GM18508 (cell line): ENCODE data around the gene TMEM86A.

Source experiments
- ATAC-seq: cut with Tn5 transposase; IDR thresholded peaks from one replicate; pipeline ENCODE4 v1.9.1; 2021; ENCODE audit warnings: moderate number of reproducible peaks; ENCODE audit not compliant: insufficient read depth, unreplicated experiment

TMEM86A gene

GRCh38 chr11:18749681-18750319, 51.2 kb downstream of the TMEM86A start:
- no peak for ATAC-seq

DNA sequence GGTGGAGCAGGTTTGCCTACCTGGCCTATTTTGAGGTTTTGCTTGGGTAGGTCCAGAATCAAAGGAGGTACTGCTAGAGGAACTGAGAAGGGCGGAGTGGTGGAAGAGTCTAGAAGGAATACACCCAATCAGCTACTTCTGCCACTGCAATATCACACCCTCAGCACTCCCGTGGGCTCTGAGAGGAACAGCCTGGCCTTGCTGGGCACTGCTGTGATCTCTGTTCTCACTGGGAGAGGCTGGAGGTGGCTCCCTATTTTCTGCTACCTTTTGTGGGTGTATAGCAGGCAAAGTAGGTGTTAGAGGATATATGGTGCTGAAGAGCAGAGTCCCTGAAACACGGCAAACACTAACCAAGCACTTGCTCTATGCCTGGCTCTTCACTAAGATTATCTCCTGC, 52.4 kb downstream of the TMEM86A start:
- no peak for ATAC-seq

GRCh38 chr11:18752502-18752901, 53.9 kb downstream of the TMEM86A start:
- ATAC-seq: no peak

DNA sequence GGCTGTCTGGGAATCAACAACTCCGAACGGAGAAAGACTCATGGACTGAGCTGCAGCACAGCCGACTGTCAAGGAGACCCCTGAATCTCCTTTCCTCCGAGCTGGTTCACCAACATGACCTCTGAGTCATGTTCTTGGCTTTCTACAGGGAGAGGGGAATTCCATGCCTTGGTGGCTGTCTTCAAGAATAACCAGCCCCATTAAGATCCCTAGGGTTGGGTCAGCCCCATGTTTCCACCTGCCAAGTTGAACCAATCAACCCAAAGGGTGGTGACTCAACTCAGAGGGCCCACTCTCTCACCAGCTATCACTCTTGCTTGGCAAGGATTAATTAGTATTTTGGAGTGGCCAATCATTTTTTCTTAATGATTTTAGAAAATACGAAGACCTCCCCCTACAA, 55.7 kb downstream of the TMEM86A start:
- no peak for ATAC-seq
